GM12878 (cell line): ENCODE results near the gene ZBTB18. TPM values are rescaled to one million over a fixed set of nuclear protein-coding genes. Genes with fewer than 3 reads are reported as not detected.

ENCODE experiments used
- ATAC-seq: fragments of 200-7000 bp; cut with Tn5 transposase; 3 replicates; pipeline ENCODE4 v1.9.1; 2020; ENCODE audit warnings: mild to moderate bottlenecking, moderate library complexity
- BruUV-seq: library from RNA; stranded (reverse); fragments of 400-500 nt; replicated peaks from 2 replicates; lab custom pipeline; 2021; lab: Mats Ljungman, UMichigan
- CTCF ChIA-PET: fragments of 300-600 bp; sonication (Branson Sonifier 250); formaldehyde crosslinking; extraction: SDS; loops from one replicate; lab custom pipeline; 2021; ENCODE audit warnings: inconsistent platforms; lab: Yijun Ruan, JAX
- POLR2A ChIA-PET: fragments of 350-600 bp; formaldehyde crosslinking; extraction: SDS; loops from one replicate; lab custom pipeline; 2021; ENCODE audit warnings: inconsistent platforms; lab: Charles Lee
- RAD21 ChIA-PET: fragments of 300-600 bp; sonication (Branson Sonifier 250); formaldehyde crosslinking; loops from one replicate; lab custom pipeline; 2023; ENCODE audit warnings: antibody characterized with exemption; ENCODE audit not compliant: unreplicated experiment; lab: Charles Lee
- SMC1A ChIA-PET: fragments of 300-600 bp; sonication (Branson Sonifier 250); formaldehyde crosslinking; loops from one replicate; lab custom pipeline; 2023; ENCODE audit not compliant: unreplicated experiment, uncharacterized antibody; lab: Charles Lee
- DNase-seq: peaks from one replicate; pipeline ENCODE4 v3.0.0-alpha.2; 2011; ENCODE audit warnings: low read depth, low spot score
- FAIRE-seq: peaks from 3 replicates; lab custom pipeline; 2011; peaks lifted over from hg19 to GRCh38; lab: Jason Lieb, UNC
- H2AFZ ChIP-seq: 2 replicates; pipeline ENCODE4 v1.6.0; 2011; ENCODE audit warnings: low read depth, low read length, control low read depth; ENCODE audit not compliant: control insufficient read depth
- H3K27ac ChIP-seq: 2 replicates; pipeline ENCODE4 v1.5.1; 2011; ENCODE audit warnings: control low read depth; ENCODE audit not compliant: control insufficient read depth, insufficient read depth
- H3K27me3 ChIP-seq, 2 experiments: replicated peaks in 1 of 2; 2 replicates each; pipeline versions ENCODE4 v1.6.0 to v1.6.1; 2011; ENCODE audit warnings: low read length in 1 of 2; ENCODE audit not compliant: control insufficient read depth in 2 of 2, insufficient read depth in 2 of 2
- H3K36me3 ChIP-seq, 2 experiments: 2 replicates each; pipeline ENCODE4 v1.5.1; 2011; ENCODE audit warnings: low read length in 1 of 2; ENCODE audit not compliant: control insufficient read depth in 2 of 2, insufficient read depth in 2 of 2
- H3K4me1 ChIP-seq: 2 replicates; pipeline ENCODE4 v1.6.1; 2011; ENCODE audit warnings: mild to moderate bottlenecking, low read length, moderate library complexity, mixed read lengths; ENCODE audit not compliant: control insufficient read depth, insufficient read depth
- H3K4me2 ChIP-seq: 2 replicates; pipeline ENCODE4 v1.6.0; 2011; ENCODE audit warnings: control low read depth; ENCODE audit not compliant: control insufficient read depth, insufficient read depth
- H3K4me3 ChIP-seq: fragments of 200-600 bp; sonication (generic); 2 replicates; pipeline ENCODE4 v1.5.1; 2016
- H3K79me2 ChIP-seq: 2 replicates; pipeline ENCODE4 v1.6.0; 2011; ENCODE audit warnings: low read length; ENCODE audit not compliant: control insufficient read depth, insufficient read depth
- H3K9ac ChIP-seq: 2 replicates; pipeline ENCODE4 v1.8.0; 2011; ENCODE audit warnings: low read length, control low read depth, mixed read lengths; ENCODE audit not compliant: control insufficient read depth, insufficient read depth
- H3K9me3 ChIP-seq: replicated peaks from 3 replicates; pipeline ENCODE4 v1.5.1; 2011; ENCODE audit warnings: mild to moderate bottlenecking, low read length; ENCODE audit not compliant: control insufficient read depth, insufficient read depth
- H4K20me1 ChIP-seq: 2 replicates; pipeline ENCODE4 v1.6.0; 2011; ENCODE audit not compliant: control insufficient read depth, insufficient read depth
- CEBPB ChIP-seq, 2 experiments: fragments of 150-350 bp in 1 of 2; IDR thresholded peaks; 2 replicates each; pipeline ENCODE4 v1.6.1; 2012 to 2014; ENCODE audit warnings: low read depth in 2 of 2, low read length in 2 of 2, borderline replicate concordance in 1 of 2, inconsistent platforms in 1 of 2
- CHD4 ChIP-seq: fragments of 200-600 bp; sonication (generic); IDR thresholded peaks from 2 replicates; pipeline ENCODE4 v1.6.1; 2016; ENCODE audit warnings: mild to moderate bottlenecking
- POLR2AphosphoS5 ChIP-seq: IDR thresholded peaks from 2 replicates; pipeline ENCODE4 v1.6.1; 2011; ENCODE audit warnings: mild to moderate bottlenecking, low read length, inconsistent platforms
- RFX5 ChIP-seq: IDR thresholded peaks from 2 replicates; pipeline ENCODE4 v1.6.1; 2011; ENCODE audit warnings: low read depth, low read length, improper control_type of control experiment
- SMARCA5 ChIP-seq: fragments of 450-650 bp; IDR thresholded peaks from 2 replicates; pipeline ENCODE4 v1.6.1; 2017; ENCODE audit warnings: mild to moderate bottlenecking
- STAT1 ChIP-seq: fragments of 450-650 bp; conservative IDR thresholded peaks from 2 replicates; pipeline ENCODE4 v1.6.1; 2014; ENCODE audit warnings: antibody characterized with exemption, mild to moderate bottlenecking
- WRNIP1 ChIP-seq: IDR thresholded peaks from 2 replicates; pipeline ENCODE4 v1.6.1; 2011; ENCODE audit warnings: low read depth, low read length, improper control_type of control experiment, borderline replicate concordance
- ZBED1 ChIP-seq: IDR thresholded peaks from 2 replicates; pipeline ENCODE4 v1.6.1; 2016; ENCODE audit warnings: borderline replicate concordance
- ZNF274 ChIP-seq: IDR thresholded peaks from one replicate; pipeline ENCODE4 v1.8.0; 2011; ENCODE audit not compliant: insufficient read length, insufficient read depth
- WGBS: methylation state at CpG from one replicate; pipeline ENCODE4 v1.1.6; 2016; ENCODE audit warnings: low lambda C conversion rate; ENCODE audit not compliant: insufficient replicate concordance, insufficient coverage; ENCODE audit errors: missing lambda C conversion rate; 5-methylcytosine and 5-hydroxymethylcytosine counted together
- in situ Hi-C: fragments of 300-500 bp; cut with MboI; formaldehyde crosslinking; loops from 9 replicates; pipeline ENCODE4 v1.14.3; 2018; ENCODE audit warnings: mixed read lengths
- intact Hi-C: fragments of 100-400 bp; cut with micrococcal nuclease; formaldehyde crosslinking; loops from one replicate; pipeline ENCODE4 v1.14.2; 2022; ENCODE audit not compliant: unreplicated experiment
- polyA plus RNA-seq, 11 experiments: library from polyadenylated mRNA; depleted of rRNA in 4 of 11; unstranded in 6 of 11; stranded (reverse) in 5 of 11; fragments of >200 nt; fragmentation: Nextera tagmentation in 4 of 11; fragmentation: Illumina TruSeq in 1 of 11; extraction: Ambion mirVana in 4 of 11; extraction: Trizol in 1 of 11; gene quantifications; 1 replicate in 1 of 11; 2 replicates in 10 of 11; pipeline versions ENCODE4 v1.2.1 to v1.2.3, GENCODE V29; 2011 to 2016; ENCODE audit warnings: inconsistent platforms in 2 of 11, missing spikeins in 2 of 11, low read depth in 1 of 11
- total RNA-seq, 4 experiments: library from RNA; depleted of rRNA in 3 of 4; stranded (reverse); fragments of >200 nt in 3 of 4; fragmentation: Illumina TruSeq in 1 of 4; extraction: Trizol in 1 of 4; gene quantifications; 2 replicates each; pipeline versions ENCODE4 v1.2.1 to v1.2.3, GENCODE V29; 2013 to 2021
- TF ChIP-seq, protein P1 (sequence below): IDR thresholded peaks from 2 replicates; pipeline ENCODE4 v1.6.1; 2012; ENCODE audit warnings: improper control_type of control experiment, low read depth, low read length; ENCODE audit not compliant: insufficient replicate concordance

ZBTB18 gene
- total and polyA plus RNA-seq, 10 of the 15 experiments (the other 5 are each of a cell fraction or from before 2014, with no cell fraction given), result 0.27 to 8.6 (median 6.1) TPM

DNA sequence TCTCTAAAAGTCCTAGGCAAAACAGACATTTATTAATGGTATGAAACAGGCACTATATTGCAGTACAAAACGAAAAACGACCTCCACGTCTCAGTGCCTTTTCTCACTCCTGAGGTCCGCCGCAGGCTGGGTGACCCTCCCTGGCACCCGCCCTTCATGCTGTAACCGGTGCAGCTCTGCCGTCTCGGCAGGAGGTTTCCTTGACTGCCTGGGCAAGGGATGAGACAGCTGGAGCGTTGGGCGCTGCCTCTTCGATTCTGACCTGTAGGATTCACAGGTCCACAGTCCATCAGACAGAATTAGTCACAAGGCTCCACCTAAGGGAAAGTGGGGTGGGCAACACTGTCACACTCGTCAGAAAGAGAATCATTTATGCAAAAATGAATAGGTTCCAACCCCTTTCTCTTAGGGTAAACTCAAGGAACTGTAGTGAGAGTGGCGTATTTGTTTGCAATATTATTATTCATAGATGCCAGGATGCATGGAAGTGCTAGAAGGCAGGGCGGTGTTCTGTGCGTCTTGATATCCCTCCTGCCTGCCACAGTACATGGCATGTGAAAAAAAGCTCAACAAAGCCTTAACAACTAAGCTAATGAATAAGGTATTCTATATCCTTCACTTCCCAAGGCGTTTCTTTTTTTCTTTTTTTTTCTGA lies 23.5 kb upstream of the ZBTB18 start:
- Histone ChIP-seq H3K79me2 (no peaks in the 10 kb centered on the region), H3K9me3 (no peaks in the 10 kb centered on the region), H3K4me2 (no peak overlapping the region), H3K27ac (no peak overlapping the region), H3K4me3 (no peak overlapping the region), H3K36me3 (no peaks in the 10 kb centered on the region), H3K27me3 (no peaks in the 10 kb centered on the region; a peak in 1 of 4 replicates), H4K20me1 (no peaks in the 10 kb centered on the region), H2AFZ (no peak overlapping the region), H3K4me1 (no peaks in the 10 kb centered on the region), H3K9ac (no peak overlapping the region)
- DNase-seq (no peak), FAIRE-seq (no peak), ATAC-seq (no peak)
- BruUV-seq, result no TSS peak
- ChIA-PET CTCF (no interaction called here), SMC1A (no interaction called here), RAD21 (no interaction called here), POLR2A (no interaction called here)
- no peak for TF ChIP-seq ZNF274
- TF ChIP-seq POLR2AphosphoS5, result no peak
- no peak for TF ChIP-seq STAT1
- TF ChIP-seq RFX5, result no peak
- TF ChIP-seq ZBED1, result no peak
- no peak for TF ChIP-seq CEBPB (IDR thresholded peaks at IDR 0.05; ENCODE audit: borderline replicate concordance in 1 of 2, low read depth in 2 of 2, low read length in 2 of 2)
- no peak for TF ChIP-seq WRNIP1
- no peak for TF ChIP-seq CHD4
- TF ChIP-seq, protein P1, sequence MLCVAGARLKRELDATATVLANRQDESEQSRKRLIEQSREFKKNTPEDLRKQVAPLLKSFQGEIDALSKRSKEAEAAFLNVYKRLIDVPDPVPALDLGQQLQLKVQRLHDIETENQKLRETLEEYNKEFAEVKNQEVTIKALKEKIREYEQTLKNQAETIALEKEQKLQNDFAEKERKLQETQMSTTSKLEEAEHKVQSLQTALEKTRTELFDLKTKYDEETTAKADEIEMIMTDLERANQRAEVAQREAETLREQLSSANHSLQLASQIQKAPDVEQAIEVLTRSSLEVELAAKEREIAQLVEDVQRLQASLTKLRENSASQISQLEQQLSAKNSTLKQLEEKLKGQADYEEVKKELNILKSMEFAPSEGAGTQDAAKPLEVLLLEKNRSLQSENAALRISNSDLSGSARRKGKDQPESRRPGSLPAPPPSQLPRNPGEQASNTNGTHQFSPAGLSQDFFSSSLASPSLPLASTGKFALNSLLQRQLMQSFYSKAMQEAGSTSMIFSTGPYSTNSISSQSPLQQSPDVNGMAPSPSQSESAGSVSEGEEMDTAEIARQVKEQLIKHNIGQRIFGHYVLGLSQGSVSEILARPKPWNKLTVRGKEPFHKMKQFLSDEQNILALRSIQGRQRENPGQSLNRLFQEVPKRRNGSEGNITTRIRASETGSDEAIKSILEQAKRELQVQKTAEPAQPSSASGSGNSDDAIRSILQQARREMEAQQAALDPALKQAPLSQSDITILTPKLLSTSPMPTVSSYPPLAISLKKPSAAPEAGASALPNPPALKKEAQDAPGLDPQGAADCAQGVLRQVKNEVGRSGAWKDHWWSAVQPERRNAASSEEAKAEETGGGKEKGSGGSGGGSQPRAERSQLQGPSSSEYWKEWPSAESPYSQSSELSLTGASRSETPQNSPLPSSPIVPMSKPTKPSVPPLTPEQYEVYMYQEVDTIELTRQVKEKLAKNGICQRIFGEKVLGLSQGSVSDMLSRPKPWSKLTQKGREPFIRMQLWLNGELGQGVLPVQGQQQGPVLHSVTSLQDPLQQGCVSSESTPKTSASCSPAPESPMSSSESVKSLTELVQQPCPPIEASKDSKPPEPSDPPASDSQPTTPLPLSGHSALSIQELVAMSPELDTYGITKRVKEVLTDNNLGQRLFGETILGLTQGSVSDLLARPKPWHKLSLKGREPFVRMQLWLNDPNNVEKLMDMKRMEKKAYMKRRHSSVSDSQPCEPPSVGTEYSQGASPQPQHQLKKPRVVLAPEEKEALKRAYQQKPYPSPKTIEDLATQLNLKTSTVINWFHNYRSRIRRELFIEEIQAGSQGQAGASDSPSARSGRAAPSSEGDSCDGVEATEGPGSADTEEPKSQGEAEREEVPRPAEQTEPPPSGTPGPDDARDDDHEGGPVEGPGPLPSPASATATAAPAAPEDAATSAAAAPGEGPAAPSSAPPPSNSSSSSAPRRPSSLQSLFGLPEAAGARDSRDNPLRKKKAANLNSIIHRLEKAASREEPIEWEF, result no peak
- no peak for TF ChIP-seq SMARCA5
- 49% methylated on average over 17 of the region's 17 CpGs for WGBS
- intact Hi-C loops (no loop called here), in situ Hi-C loops (no loop called here)
